CD4-positive, alpha-beta T cell treated with Interleukin-21 for 1 hour (primary cell): ENCODE data around the gene CST2.
A peak's percentile ranks its signal among the peaks of the same experiment; 100 is the strongest.
"Not testable (repeated sequence)": the region's sequence is repeated elsewhere in the genome, so short reads cannot be mapped to it uniquely, and the experiment has no call there.

ENCODE experiments used
- DNase-seq: peaks from one replicate; pipeline ENCODE4 v3.0.0-alpha.2; 2020

Gene CST2

GRCh38 chr20:23800865-23801264, 25.7 kb downstream of the CST2 start:
- no peak for DNase-seq

GRCh38 chr20:23799216-23799847, 27.2 kb downstream of the CST2 start:
- peak; percentile 18 for DNase-seq

- no peak for DNase-seq
Measured at GRCh38 chr20:23795526-23795925, 31.0 kb downstream of the CST2 start.

GRCh38 chr20:23794841-23795240, 31.7 kb downstream of the CST2 start:
- DNase-seq = no peak

- no peak for DNase-seq
Measured at GRCh38 chr20:23794065-23794464, 32.5 kb downstream of the CST2 start.

GRCh38 chr20:23783447-23783846, 43.1 kb downstream of the CST2 start:
- no peak for DNase-seq

GRCh38 chr20:23782366-23782983, 44.1 kb downstream of the CST2 start:
- no peak for DNase-seq

GRCh38 chr20:23778676-23779075, 47.9 kb downstream of the CST2 start:
- DNase-seq = not testable (repeated sequence)

GRCh38 chr20:23777380-23777779, 49.1 kb downstream of the CST2 start:
- DNase-seq = not testable (repeated sequence)

GRCh38 chr20:23776067-23776771, 50.3 kb downstream of the CST2 start:
- DNase-seq = no peak

GRCh38 chr20:23774081-23774480, 52.4 kb downstream of the CST2 start:
- DNase-seq = no peak
